ENCODE data around the gene ADAMTS17. TPM values are rescaled to one million over a fixed set of nuclear protein-coding genes. Genes with fewer than 3 reads are reported as not detected.
A peak's percentile ranks its signal among the peaks of the same experiment; 100 is the strongest.

ADAMTS17 gene
- total and polyA plus RNA-seq, 7 donors: 4.4 to 93.0 (median 7.2) TPM

DNA sequence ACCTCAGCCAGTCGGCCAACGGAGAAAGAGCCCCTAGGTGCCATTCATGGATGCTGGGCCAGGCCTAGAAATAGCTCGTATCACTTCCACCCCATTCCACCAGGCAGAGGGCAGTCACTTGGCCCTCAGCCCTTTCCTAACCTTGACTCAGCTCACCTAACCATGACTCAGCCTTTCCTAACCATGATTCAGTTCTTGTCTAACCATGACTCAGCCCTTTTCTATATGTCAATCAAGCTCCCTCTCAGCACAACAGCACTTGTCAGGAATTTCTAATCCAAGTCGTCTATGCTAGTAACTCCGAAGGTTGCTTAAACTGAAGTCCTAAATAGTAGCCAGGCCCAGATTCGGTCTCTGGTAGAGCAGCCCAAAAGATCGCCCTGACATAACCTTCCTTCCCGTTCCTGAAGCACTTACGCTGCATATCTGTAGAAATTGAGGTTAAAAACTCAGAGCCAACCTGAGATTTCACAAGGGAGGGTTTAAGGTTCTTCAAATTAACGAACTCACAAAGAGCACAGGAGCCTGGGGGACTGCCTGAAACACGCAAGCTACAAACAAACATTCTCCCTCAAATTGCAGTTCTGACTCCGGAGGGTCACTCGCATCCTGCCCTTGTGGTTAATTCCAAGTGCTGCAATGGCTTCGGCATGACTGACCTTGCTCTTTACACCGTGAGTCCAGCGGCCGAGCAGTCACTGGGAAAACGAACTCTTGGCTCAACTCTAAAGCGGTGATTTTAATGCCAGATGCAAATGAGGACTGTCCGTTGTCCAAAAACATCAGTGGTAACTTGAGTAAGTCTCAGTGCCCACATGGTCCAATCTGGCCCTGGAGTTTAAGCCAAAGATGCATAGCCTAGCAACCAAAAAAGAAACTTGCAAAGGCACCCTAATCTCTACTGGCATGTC is 99.9 kb downstream of the ADAMTS17 start:
- no peak overlapping the region for H3K4me3 ChIP-seq
- WGBS, 3 donors: 33 to 45% (median 35%) methylated on average over 20 of the region's 20 CpGs
- ATAC-seq (peak; percentile 75 to 92 (median 90)), DNase-seq (peak in 1 of 2 donors; percentile 41)
- H3K4me1 ChIP-seq: peaks cover 8% of the 10 kb centered on the region
- no peaks in the 10 kb centered on the region for H3K27me3 ChIP-seq (ENCODE audit: insufficient read depth in 3 of 3, low read length in 2 of 3)
- no peaks in the 10 kb centered on the region for H3K9me3 ChIP-seq
- intact Hi-C loops (cut with DNase I): no loop called here
- peaks cover 0 to 14% of the 10 kb centered on the region in 2 donors for H3K36me3 ChIP-seq (ENCODE audit: insufficient read depth in 1 of 2, low read depth in 1 of 2)
- no peak for TF ChIP-seq CTCF (IDR thresholded peaks at IDR 0.05)
- H3K27ac ChIP-seq: peak overlapping the region; percentile 63

DNA sequence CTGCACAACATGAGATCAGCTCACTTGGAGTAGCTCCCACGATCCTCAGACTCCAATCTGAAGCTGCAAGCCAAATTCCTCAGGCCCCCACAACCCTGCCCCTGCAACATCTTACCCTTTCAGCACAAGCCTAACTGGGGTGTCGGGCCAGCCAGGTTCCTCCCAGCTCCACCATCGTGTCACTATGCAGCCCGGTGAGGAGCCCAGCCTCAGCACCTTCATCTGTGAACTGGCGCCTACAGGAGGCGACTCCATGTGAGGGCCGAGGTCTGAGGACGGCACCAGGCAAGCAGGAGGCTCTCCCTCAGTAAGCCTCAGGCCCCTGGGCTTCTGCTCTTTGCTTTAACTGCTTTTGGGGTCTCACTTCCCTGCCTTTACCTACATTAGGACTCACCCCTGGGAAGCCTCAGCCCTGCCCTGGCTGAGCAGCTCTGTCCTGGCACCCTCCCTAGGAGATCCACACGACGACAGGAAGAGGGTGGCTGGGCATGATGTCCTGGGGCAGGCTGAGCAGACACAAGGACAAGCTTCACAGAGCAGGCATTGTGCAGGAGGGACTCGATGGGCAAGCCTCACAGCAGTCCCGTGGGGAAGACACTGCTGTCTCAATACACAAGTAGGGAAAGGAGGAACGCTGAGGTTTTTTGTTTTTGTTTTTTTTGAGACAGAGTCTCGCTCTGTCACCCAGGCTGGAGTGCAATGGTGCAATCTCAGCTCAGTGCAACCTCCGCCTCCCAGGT is 104.6 kb downstream of the ADAMTS17 start:
- DNase-seq (no peak), ATAC-seq (no peak)
- TF ChIP-seq CTCF (IDR thresholded peaks at IDR 0.05): no peak
- WGBS, 3 donors: 81 to 83% (median 82%) methylated on average over 15 of the region's 15 CpGs
- intact Hi-C loops (cut with DNase I): no loop called here
- Histone ChIP-seq H3K9me3 (no peaks in the 10 kb centered on the region), H3K27me3 (ENCODE audit: insufficient read depth in 3 of 3, low read length in 2 of 3) (no peaks in the 10 kb centered on the region), H3K27ac (no peak overlapping the region), H3K4me1 (peaks cover 4% of the 10 kb centered on the region), H3K4me3 (no peak overlapping the region), H3K36me3 (ENCODE audit: insufficient read depth in 1 of 2, low read depth in 1 of 2) (peaks cover 0 to 26% of the 10 kb centered on the region in 2 donors)

GRCh38 chr15:100235030-100235617 is 106.7 kb downstream of the ADAMTS17 start:
- no peak for TF ChIP-seq CTCF (IDR thresholded peaks at IDR 0.05)
- Histone ChIP-seq H3K27me3 (ENCODE audit: insufficient read depth in 3 of 3, low read length in 2 of 3) (no peaks in the 10 kb centered on the region), H3K9me3 (no peaks in the 10 kb centered on the region), H3K4me1 (no peaks in the 10 kb centered on the region), H3K27ac (peak overlapping the region; percentile 41), H3K36me3 (ENCODE audit: insufficient read depth in 1 of 2, low read depth in 1 of 2) (peaks cover 0 to 29% of the 10 kb centered on the region in 2 donors), H3K4me3 (no peak overlapping the region)
- DNase-seq (no peak), ATAC-seq (peak in 3 of 4 donors; percentile 9 to 45 (median 31))
- intact Hi-C loops (cut with DNase I): no loop called here
- 65 to 75% (median 70%) methylated on average over 15 of the region's 15 CpGs for WGBS, 3 donors

DNA sequence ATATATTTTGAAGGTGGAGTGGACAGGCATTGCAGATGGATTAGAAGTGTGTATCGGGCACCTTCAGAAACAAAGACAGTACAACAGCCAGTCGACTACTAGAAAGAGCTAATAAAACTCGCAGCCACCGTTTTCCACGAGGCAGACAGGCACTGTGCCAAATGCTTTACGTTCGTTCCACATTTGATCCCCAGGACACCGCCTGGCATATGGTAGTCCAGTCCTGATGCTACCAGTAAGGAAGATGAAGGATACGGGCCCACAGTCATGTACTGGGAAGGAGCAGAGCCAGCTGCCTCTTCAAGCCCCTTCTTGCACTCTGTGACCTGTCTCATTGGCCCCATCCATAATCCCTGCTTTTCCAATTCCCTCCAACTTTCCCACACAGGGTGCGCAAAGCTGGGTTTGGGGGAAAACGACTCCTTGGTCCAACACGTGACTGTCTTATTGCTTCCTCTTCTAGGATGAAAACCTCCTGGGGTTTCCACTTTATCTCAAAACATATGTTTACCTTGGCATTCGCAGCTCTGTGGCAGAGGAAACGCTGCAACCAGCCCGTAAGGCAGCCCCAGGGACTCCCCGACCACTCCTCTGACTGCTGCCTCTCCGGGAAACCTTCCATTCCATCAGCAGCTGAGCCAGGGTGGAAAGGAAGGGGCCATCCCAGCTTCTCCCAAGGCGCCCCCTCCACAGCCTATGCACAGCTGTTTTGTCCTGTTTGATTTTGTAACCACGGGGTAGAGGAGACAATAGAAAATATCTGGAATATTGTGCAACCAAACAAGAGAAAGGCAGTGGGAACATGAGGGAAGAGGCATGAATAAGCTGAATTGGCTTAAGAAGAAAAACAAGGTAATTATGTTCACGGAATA is 107.4 kb downstream of the ADAMTS17 start:
- TF ChIP-seq CTCF (IDR thresholded peaks at IDR 0.05): no peak
- Histone ChIP-seq H3K4me1 (no peaks in the 10 kb centered on the region), H3K9me3 (no peaks in the 10 kb centered on the region), H3K27me3 (ENCODE audit: insufficient read depth in 3 of 3, low read length in 2 of 3) (no peaks in the 10 kb centered on the region), H3K27ac (peak overlapping the region; percentile 41), H3K4me3 (no peak overlapping the region), H3K36me3 (ENCODE audit: insufficient read depth in 1 of 2, low read depth in 1 of 2) (peaks cover 0 to 29% of the 10 kb centered on the region in 2 donors)
- ATAC-seq (peak in 3 of 4 donors; percentile 13 to 77 (median 49)), DNase-seq (peak; percentile 51 to 73)
- intact Hi-C loops (cut with DNase I): no loop called here
- WGBS, 3 donors: 49 to 54% (median 51%) methylated on average over 20 of the region's 20 CpGs

All from psoas muscle (tissue), 8 donors.